H1 (cell line): Measurements from ENCODE around the gene EVA1C. TPM values are rescaled to one million over a fixed set of nuclear protein-coding genes. Genes with fewer than 3 reads are reported as not detected.

Experiments
- CTCF ChIA-PET: fragments of 300-600 bp; sonication (Branson Sonifier 250); formaldehyde crosslinking; loops from one replicate; lab custom pipeline; 2021; ENCODE audit not compliant: partially characterized antibody; lab: Charles Lee
- POLR2A ChIA-PET: fragments of 300-600 bp; sonication (Branson Sonifier 250); formaldehyde crosslinking; loops from one replicate; lab custom pipeline; 2021; ENCODE audit warnings: inconsistent platforms; ENCODE audit not compliant: partially characterized antibody; lab: Charles Lee
- DNase-seq, 2 experiments: peaks; one replicate each; pipeline versions ENCODE4 v3.0.0 to v3.0.0-alpha.2; 2010 to 2022; ENCODE audit warnings: low spot score in 2 of 2, low read depth in 1 of 2, mixed read lengths in 1 of 2
- FAIRE-seq: peaks from 2 replicates; lab custom pipeline; 2011; peaks lifted over from hg19 to GRCh38; lab: Jason Lieb, UNC
- H2AFZ ChIP-seq: 2 replicates; pipeline ENCODE4 v1.8.1; 2012; ENCODE audit warnings: low read length, inconsistent platforms
- H2AK5ac ChIP-seq: 2 replicates; pipeline ENCODE4 v1.6.1; 2013; ENCODE audit warnings: low read depth, low read length
- H2BK120ac ChIP-seq: replicated peaks from 2 replicates; pipeline ENCODE3; 2013; ENCODE audit warnings: low read depth, low read length, inconsistent platforms
- H2BK12ac ChIP-seq: 2 replicates; pipeline ENCODE4 v1.6.1; 2013; ENCODE audit warnings: low read depth, low read length
- H2BK15ac ChIP-seq: 2 replicates; pipeline ENCODE4 v1.6.1; 2013; ENCODE audit warnings: low read length
- H2BK20ac ChIP-seq: 2 replicates; pipeline ENCODE4 v1.6.1; 2013; ENCODE audit warnings: low read length
- H2BK5ac ChIP-seq: 2 replicates; pipeline ENCODE4 v1.6.1; 2013; ENCODE audit warnings: low read depth, low read length
- H3K14ac ChIP-seq: 2 replicates; pipeline ENCODE4 v1.6.1; 2013; ENCODE audit warnings: inconsistent platforms; ENCODE audit not compliant: insufficient read length
- H3K18ac ChIP-seq: 2 replicates; pipeline ENCODE4 v1.6.1; 2013; ENCODE audit warnings: low read length; ENCODE audit errors: extremely low read depth
- H3K23ac ChIP-seq: 2 replicates; pipeline ENCODE4 v1.6.1; 2013; ENCODE audit warnings: inconsistent platforms; ENCODE audit not compliant: insufficient read length
- H3K23me2 ChIP-seq: 2 replicates; pipeline ENCODE4 v1.6.1; 2013; ENCODE audit warnings: low read depth, low read length
- H3K27ac ChIP-seq: 2 replicates; pipeline ENCODE4 v1.6.1; 2011; ENCODE audit warnings: low read depth, low read length, inconsistent platforms
- H3K27me3 ChIP-seq, 4 experiments: replicated peaks in 1 of 4; 1 replicate in 1 of 4; 2 replicates in 3 of 4; pipeline versions ENCODE4 v1.6.1 to v1.8.1; 2011 to 2013; ENCODE audit warnings: low read length in 3 of 4, mild to moderate bottlenecking in 3 of 4, inconsistent platforms in 2 of 4, mixed read lengths in 2 of 4, moderate library complexity in 1 of 4; ENCODE audit not compliant: control insufficient read depth in 3 of 4, insufficient read depth in 3 of 4; ENCODE audit errors: extremely low read depth in 1 of 4
- H3K36me3 ChIP-seq, 4 experiments: 2 replicates each; pipeline versions ENCODE4 v1.6.1 to v1.8.1; 2011 to 2013; ENCODE audit warnings: mild to moderate bottlenecking in 4 of 4, low read length in 3 of 4, moderate library complexity in 2 of 4, control low read depth in 1 of 4, inconsistent platforms in 1 of 4; ENCODE audit not compliant: insufficient read depth in 4 of 4, control insufficient read depth in 2 of 4
- H3K4ac ChIP-seq: replicated peaks from 2 replicates; pipeline ENCODE3; 2013; ENCODE audit warnings: low read length, low read depth, mixed read lengths, inconsistent platforms; ENCODE audit not compliant: insufficient read length
- H3K4me1 ChIP-seq, 4 experiments: replicated peaks in 1 of 4; 1 replicate in 1 of 4; 2 replicates in 3 of 4; pipeline versions ENCODE4 v1.6.1 to v1.8.1; 2011 to 2013; ENCODE audit warnings: low read length in 3 of 4, inconsistent platforms in 2 of 4, mixed read lengths in 1 of 4; ENCODE audit not compliant: insufficient read depth in 4 of 4, control insufficient read depth in 3 of 4
- H3K4me2 ChIP-seq, 2 experiments: 2 replicates each; pipeline versions ENCODE4 v1.6.1 to v1.8.1; 2011 to 2013; ENCODE audit warnings: low read depth in 2 of 2, low read length in 2 of 2, control low read depth in 1 of 2, inconsistent platforms in 1 of 2, mild to moderate bottlenecking in 1 of 2; ENCODE audit not compliant: insufficient read depth in 1 of 2
- H3K4me3 ChIP-seq, 4 experiments: fragments of 200-600, 300-600 bp in 1 of 4; sonication (generic), shearing (Covaris generic), sonication (Bioruptor Twin) in 1 of 4; 2 replicates each; pipeline versions ENCODE4 v1.5.1 to v1.8.1; 2011 to 2016; ENCODE audit warnings: low read length in 4 of 4, low read depth in 3 of 4, control low read depth in 2 of 4, inconsistent platforms in 2 of 4, mild to moderate bottlenecking in 2 of 4, mixed read lengths in 1 of 4, moderate library complexity in 1 of 4; ENCODE audit not compliant: insufficient read depth in 2 of 4; ENCODE audit errors: extremely low read depth in 1 of 4
- H3K56ac ChIP-seq: replicated peaks from 2 replicates; pipeline ENCODE3; 2013; ENCODE audit warnings: low read depth, mild to moderate bottlenecking, mixed read lengths, low read length, inconsistent platforms; ENCODE audit not compliant: insufficient read length
- H3K79me1 ChIP-seq: 2 replicates; pipeline ENCODE4 v1.6.1; 2013; ENCODE audit warnings: low read depth, low read length, control low read depth
- H3K79me2 ChIP-seq, 2 experiments: 2 replicates each; pipeline versions ENCODE4 v1.6.1 to v1.8.1; 2012 to 2013; ENCODE audit warnings: low read length in 2 of 2, mild to moderate bottlenecking in 2 of 2, inconsistent platforms in 1 of 2; ENCODE audit not compliant: insufficient read depth in 2 of 2, control insufficient read depth in 1 of 2
- H3K9ac ChIP-seq, 4 experiments: replicated peaks in 1 of 4; 1 replicate in 1 of 4; 2 replicates in 3 of 4; pipeline versions ENCODE4 v1.6.1 to v1.8.1; 2011 to 2013; ENCODE audit warnings: low read depth in 3 of 4, low read length in 3 of 4, control low read depth in 2 of 4, mild to moderate bottlenecking in 2 of 4, moderate library complexity in 2 of 4, inconsistent platforms in 1 of 4; ENCODE audit errors: extremely low read depth in 1 of 4
- H3K9me3 ChIP-seq, 2 experiments: 2 replicates each; pipeline versions ENCODE4 v1.6.1 to v1.8.1; 2012 to 2013; ENCODE audit warnings: mild to moderate bottlenecking in 2 of 2, moderate library complexity in 2 of 2, control low read depth in 1 of 2, inconsistent platforms in 1 of 2, low read depth in 1 of 2, low read length in 1 of 2, mixed read lengths in 1 of 2; ENCODE audit not compliant: insufficient read depth in 2 of 2
- H4K20me1 ChIP-seq, 2 experiments: replicated peaks in 1 of 2; 2 replicates each; pipeline versions ENCODE3 to v1.8.1; 2011 to 2013; ENCODE audit warnings: inconsistent platforms in 2 of 2, low read length in 2 of 2, mild to moderate bottlenecking in 1 of 2; ENCODE audit not compliant: insufficient read depth in 2 of 2, control insufficient read depth in 1 of 2
- H4K5ac ChIP-seq: 2 replicates; pipeline ENCODE4 v1.6.1; 2013; ENCODE audit warnings: low read length, low read depth, mixed read lengths, inconsistent platforms; ENCODE audit not compliant: insufficient read length
- H4K8ac ChIP-seq: 2 replicates; pipeline ENCODE4 v1.8.0; 2013; ENCODE audit warnings: mild to moderate bottlenecking, moderate library complexity, low read length, inconsistent platforms; ENCODE audit not compliant: insufficient read depth; ENCODE audit errors: extremely low read depth
- H4K91ac ChIP-seq: replicated peaks from 2 replicates; pipeline ENCODE3; 2013; ENCODE audit warnings: low read length, mixed read lengths, inconsistent platforms; ENCODE audit not compliant: insufficient read length
- EGR1 ChIP-seq: IDR thresholded peaks from 2 replicates; pipeline ENCODE4 v1.6.1; 2011; ENCODE audit warnings: low read depth, low read length, borderline replicate concordance
- WGBS, 2 experiments: shearing (Covaris generic) in 1 of 2; methylation state at CpG; one replicate each; pipeline versions ENCODE4 v1.1.6 to v1.1.7; 2013 to 2015; ENCODE audit warnings: low lambda C conversion rate in 2 of 2, mixed read lengths in 2 of 2, inconsistent platforms in 1 of 2, low coverage in 1 of 2, missing lambda C conversion rate in 1 of 2; ENCODE audit not compliant: insufficient replicate concordance in 2 of 2, insufficient coverage in 1 of 2, insufficient read length in 1 of 2; ENCODE audit errors: extremely low coverage in 1 of 2, missing lambda C conversion rate in 1 of 2; 5-methylcytosine and 5-hydroxymethylcytosine counted together
- polyA plus RNA-seq, 7 experiments: library from polyadenylated mRNA; depleted of rRNA in 3 of 7; stranded (reverse) in 5 of 7; unstranded in 2 of 7; fragments of >200 nt in 5 of 7; fragments of 200-250 nt in 2 of 7; gene quantifications; 1 replicate in 5 of 7; 2 replicates in 1 of 7; 4 replicates in 1 of 7; pipeline versions ENCODE4 v1.2.1 to v1.2.3, GENCODE V29; 2011 to 2013; ENCODE audit warnings: missing spikeins in 2 of 7, mixed read lengths in 2 of 7
- total RNA-seq: library from RNA; stranded (reverse); fragmentation: NEBNext Ultra II Directional; extraction: Animal tissue kit (Norgen Biotek cat#: 25700); gene quantifications from 2 replicates; pipeline ENCODE4 v1.2.1, GENCODE V29; 2021

EVA1C gene
- total and polyA plus RNA-seq, 2 of the 8 experiments (the other 6 are each of a cell fraction or from before 2014, with no cell fraction given), result 2.6 to 3.6 TPM

GRCh38 chr21:32558106-32558505 is 145.6 kb downstream of the EVA1C start:
- Histone ChIP-seq H2AK5ac (no peak overlapping the region), H3K4me1 (peaks cover 4 to 13% (median 9%) of the 10 kb centered on the region in 4 experiments; a peak in 5 of 7 replicates), H3K27me3 (no peaks in the 10 kb centered on the region), H3K9me3 (no peaks in the 10 kb centered on the region), H2BK15ac (no peak overlapping the region), H3K4ac (no peak overlapping the region), H4K8ac (no peak overlapping the region), H3K79me1 (no peaks in the 10 kb centered on the region), H3K23ac (no peak overlapping the region), H3K79me2 (no peaks in the 10 kb centered on the region), H2AFZ (no peak overlapping the region), H3K14ac (no peak overlapping the region), H2BK12ac (no peak overlapping the region), H4K5ac (no peak overlapping the region), H2BK20ac (no peak overlapping the region), H4K91ac (peak overlapping the region; percentile 54), H3K9ac (no peak overlapping the region), H2BK5ac (no peak overlapping the region)
- POLR2A ChIA-PET, result interaction anchor here (0.8 kb wide), 1 partner anchor 18 kb away, joined by 3 read pairs; no protein-coding TSS in a partner anchor
- CTCF ChIA-PET, result interaction anchor here (1.3 kb wide), 1 partner anchor 10 kb away, joined by 5 read pairs; no protein-coding TSS in a partner anchor
- TF ChIP-seq EGR1, result no peak
- TF ChIP-seq, all 59 proteins: peak for 0
- H2BK120ac ChIP-seq, result no peak overlapping the region
- 82% methylated on average over 3 of the region's 3 CpGs; no CpG with 5 or more reads in 1 of the 2 experiments for WGBS, 2 experiments
- H3K4me2 ChIP-seq, result no peak overlapping the region
- no peak overlapping the region for H3K56ac ChIP-seq
- no peaks in the 10 kb centered on the region for H3K36me3 ChIP-seq
- no peaks in the 10 kb centered on the region for H4K20me1 ChIP-seq
- FAIRE-seq, result no peak
- H3K23me2 ChIP-seq, result no peaks in the 10 kb centered on the region
- H3K4me3 ChIP-seq, result no peak overlapping the region
- H3K27ac ChIP-seq, result no peak overlapping the region
- no peak overlapping the region for H3K18ac ChIP-seq
- no peak for DNase-seq
